Astrocyte (in vitro differentiated cells and primary cell): ENCODE data around the gene LRCH4.

ENCODE experiments used
- CTCF ChIP-seq: IDR thresholded peaks from 2 replicates; pipeline ENCODE4 v1.5.1; 2011; ENCODE audit warnings: low read depth, mild to moderate bottlenecking, inconsistent platforms, low read length, moderate library complexity; ENCODE audit not compliant: insufficient read depth
- EZH2 ChIP-seq: IDR thresholded peaks from 2 replicates; pipeline ENCODE4 v1.6.1; 2012; ENCODE audit warnings: mild to moderate bottlenecking, low read length, inconsistent platforms; ENCODE audit not compliant: insufficient read depth

GRCh38 chr7:100629117-100629716 lies 43.3 kb upstream of the LRCH4 start:
- TF ChIP-seq CTCF, result peak; percentile 22
- TF ChIP-seq EZH2, result no peak
